DOHH2 (cell line): ENCODE data around the gene GPR89B.
"Not testable (repeated sequence)": the region's sequence is repeated elsewhere in the genome, so short reads cannot be mapped to it uniquely, and the experiment has no call there.

Experiments
- CTCF ChIP-seq: fragments of 200-600 bp; sonication (generic); IDR thresholded peaks from one replicate; pipeline ENCODE4 v1.5.1; 2014; ENCODE audit warnings: antibody characterized with exemption, mild to moderate bottlenecking, low read depth, low read length; ENCODE audit not compliant: poor library complexity, severe bottlenecking
- EZH2phosphoT487 ChIP-seq: fragments of 200-600 bp; sonication (generic); IDR thresholded peaks from 2 replicates; pipeline ENCODE4 v1.6.1; 2017; ENCODE audit warnings: borderline replicate concordance, mild to moderate bottlenecking, antibody characterized with exemption, low read length, moderate library complexity, mixed read lengths

- TF ChIP-seq CTCF, EZH2phosphoT487: not testable (repeated sequence)
Measured at GRCh38 chr1:147940456-147940855, 12.2 kb downstream of the GPR89B start.
